Transverse colon (tissue), 4 donors: Measurements from ENCODE around the gene ZNF32. TPM values are rescaled to one million over a fixed set of nuclear protein-coding genes. Genes with fewer than 3 reads are reported as not detected.
A peak's percentile ranks its signal among the peaks of the same experiment; 100 is the strongest.

ENCODE experiments used
- DNase-seq: peaks from one replicate; pipeline ENCODE4 v3.0.0-alpha.2; 2019
- H3K27ac ChIP-seq, 4 donors: fragments of 200-600 bp; sonication (generic); 2 replicates each; pipeline ENCODE4 v1.5.1; 2016 to 2018; ENCODE audit warnings: inconsistent platforms in 4 of 4
- H3K27me3 ChIP-seq: fragments of 200-600 bp; sonication (generic); 2 replicates; pipeline ENCODE4 v1.5.1; 2017; ENCODE audit warnings: inconsistent platforms
- H3K36me3 ChIP-seq, 4 donors: fragments of 200-600 bp; sonication (generic); 2 replicates each; pipeline ENCODE4 v1.5.1; 2017 to 2019; ENCODE audit warnings: inconsistent platforms in 4 of 4
- H3K4me1 ChIP-seq, 4 donors: fragments of 200-600 bp; sonication (generic); 2 replicates each; pipeline ENCODE4 v1.5.1; 2017 to 2020; ENCODE audit warnings: inconsistent platforms in 4 of 4
- H3K4me3 ChIP-seq, 4 donors: fragments of 200-600 bp; sonication (generic); 1 replicate in 1 of 4; 2 replicates in 3 of 4; pipeline versions ENCODE4 v1.5.1 to v1.6.1; 2017 to 2019; ENCODE audit warnings: inconsistent platforms in 4 of 4
- H3K9me3 ChIP-seq, 2 donors: fragments of 200-600 bp; sonication (generic); 2 replicates each; pipeline ENCODE4 v1.5.1; 2017 to 2019; ENCODE audit warnings: inconsistent platforms in 2 of 2
- CTCF ChIP-seq, 5 experiments: fragments of 200-600 bp in 3 of 5; fragments of 450-650 bp in 2 of 5; sonication (generic) in 3 of 5; IDR thresholded peaks; 1 replicate in 2 of 5; 2 replicates in 3 of 5; pipeline ENCODE4 v1.5.1; 2016 to 2017; ENCODE audit warnings: antibody characterized with exemption in 5 of 5, inconsistent platforms in 3 of 5, mild to moderate bottlenecking in 2 of 5, moderate library complexity in 1 of 5
- EP300 ChIP-seq: sonication (generic); formaldehyde crosslinking; IDR thresholded peaks from one replicate; pipeline ENCODE4 v1.6.1; 2017; ENCODE audit warnings: antibody characterized with exemption, low read depth
- POLR2A ChIP-seq: fragments of 450-650 bp; IDR thresholded peaks from one replicate; pipeline ENCODE4 v1.6.1; 2016; ENCODE audit warnings: antibody characterized with exemption, mild to moderate bottlenecking, moderate library complexity
- POLR2AphosphoS5 ChIP-seq, 3 donors: sonication (generic); formaldehyde crosslinking; IDR thresholded peaks; one replicate each; pipeline ENCODE4 v1.6.1; 2016; ENCODE audit warnings: antibody characterized with exemption in 3 of 3
- WGBS, 2 donors: methylation state at CpG; one replicate each; pipeline ENCODE4 v1.1.5; 2018; ENCODE audit warnings: low coverage in 1 of 2; 5-methylcytosine and 5-hydroxymethylcytosine counted together
- in situ Hi-C, 4 donors: fragments of 200-750 bp; cut with MboI; loops; one replicate each; pipeline versions ENCODE4 v1.15.0 to v1.15.1; 2017; ENCODE audit warnings: low sequenced_read_pairs in 3 of 4, low pct_ligation_motif_present in 1 of 4, low pct_unique_long_range_greater_than_20kb in 1 of 4
- intact Hi-C: fragments of 100-400 bp; cut with DNase I; formaldehyde crosslinking; loops from one replicate; pipeline ENCODE4 v1.15.1; 2023; ENCODE audit warnings: low total_unique reads
- total RNA-seq, 4 donors: library from RNA; depleted of rRNA; stranded (reverse); fragments of >200 nt; gene quantifications; one replicate each; pipeline ENCODE4 v1.1.0, GENCODE V29; 2016

ZNF32 gene
- total RNA-seq, 4 donors from 2014 or later, result 9.7 to 38.6 (median 22.1) TPM

GRCh38 chr10:43653746-43654145 is 5.1 kb upstream of the ZNF32 start:
- Histone ChIP-seq H3K36me3 (no peaks in the 10 kb centered on the region), H3K4me1 (peaks cover 0 to 6% (median 3%) of the 10 kb centered on the region in 4 donors), H3K27ac (no peak overlapping the region), H3K4me3 (no peak overlapping the region), H3K27me3 (no peaks in the 10 kb centered on the region), H3K9me3 (no peaks in the 10 kb centered on the region)
- intact Hi-C loops, result no loop called here
- WGBS, 2 donors, result 70 to 100% methylated on average over 1 to 2 of the region's 2 CpGs
- no peak for DNase-seq
- in situ Hi-C loops, result no loop called here
- TF ChIP-seq CTCF (IDR thresholded peaks at IDR 0.05), result no peak
- TF ChIP-seq POLR2AphosphoS5 (IDR thresholded peaks at IDR 0.05), result no peak
- no peak for TF ChIP-seq POLR2A
- TF ChIP-seq EP300, result no peak

- DNase-seq, result no peak
- Histone ChIP-seq H3K36me3 (peaks cover 0 to 26% (median 11%) of the 10 kb centered on the region in 4 donors), H3K27ac (peak overlapping the region; percentile 83 to 86 (median 84)), H3K4me1 (peaks cover 0 to 12% (median 9%) of the 10 kb centered on the region in 4 donors), H3K4me3 (peak overlapping the region; percentile 87 to 91 (median 90)), H3K9me3 (peaks cover 18 to 27% of the 10 kb centered on the region in 2 donors), H3K27me3 (no peaks in the 10 kb centered on the region)
- intact Hi-C loops, result no loop called here
- in situ Hi-C loops, result no loop called here
- TF ChIP-seq POLR2AphosphoS5 (IDR thresholded peaks at IDR 0.05) (no peak), POLR2A (no peak), EP300 (no peak), CTCF (IDR thresholded peaks at IDR 0.05) (no peak)
- WGBS, 2 donors, result 18 to 24% methylated on average over 4 to 14 of the region's 14 CpGs
Observed at GRCh38 chr10:43649185-43649523, 473 bp upstream of the ZNF32 start.

GRCh38 chr10:43648095-43648397 is 635 bp downstream of the ZNF32 start:
- Histone ChIP-seq H3K27me3 (no peaks in the 10 kb centered on the region), H3K27ac (peak overlapping the region; percentile 83 to 86 (median 84)), H3K36me3 (peaks cover 0 to 37% (median 17%) of the 10 kb centered on the region in 4 donors), H3K4me1 (peaks cover 0 to 12% (median 9%) of the 10 kb centered on the region in 4 donors), H3K9me3 (peaks cover 29 to 38% of the 10 kb centered on the region in 2 donors), H3K4me3 (peak overlapping the region; percentile 87 to 91 (median 90))
- WGBS, 2 donors, result 48% methylated on average over 9 of the region's 9 CpGs; no CpG with 5 or more reads in 1 of the 2 donors
- in situ Hi-C loops, result no loop called here
- intact Hi-C loops, result no loop called here
- DNase-seq, result no peak
- TF ChIP-seq POLR2A (no peak), CTCF (IDR thresholded peaks at IDR 0.05) (no peak), EP300 (no peak), POLR2AphosphoS5 (IDR thresholded peaks at IDR 0.05) (no peak)

DNA sequence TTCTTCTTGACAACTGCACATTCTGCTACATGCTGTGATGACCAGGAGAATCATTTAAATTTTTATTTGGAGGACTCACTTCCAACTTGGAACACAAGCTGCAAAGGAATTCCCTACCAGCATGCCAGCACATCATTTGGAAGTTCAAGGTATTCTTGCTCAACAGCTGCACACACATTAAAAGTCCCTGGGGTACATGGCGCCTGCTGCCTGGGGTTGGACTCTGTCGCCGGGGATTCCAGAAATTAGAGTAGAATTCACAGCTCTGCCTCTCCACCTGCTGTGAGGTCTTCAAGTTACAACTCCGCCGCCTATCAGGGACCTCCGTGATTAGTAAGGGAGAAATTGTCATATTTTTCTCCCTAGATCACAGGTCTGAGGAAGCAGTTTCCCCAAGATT is 1.1 kb downstream of the ZNF32 start:
- Histone ChIP-seq H3K4me3 (peak overlapping the region in 2 of 4 donors; percentile 89 to 91), H3K27ac (no peak overlapping the region), H3K27me3 (no peaks in the 10 kb centered on the region), H3K4me1 (peaks cover 0 to 12% (median 9%) of the 10 kb centered on the region in 4 donors), H3K9me3 (peaks cover 33 to 43% of the 10 kb centered on the region in 2 donors), H3K36me3 (peaks cover 0 to 40% (median 17%) of the 10 kb centered on the region in 4 donors)
- intact Hi-C loops (no loop called here), in situ Hi-C loops (no loop called here)
- TF ChIP-seq CTCF (IDR thresholded peaks at IDR 0.05), result no peak
- TF ChIP-seq EP300, result no peak
- WGBS, 2 donors, result 94 to 97% methylated on average over 3 to 6 of the region's 6 CpGs
- no peak for DNase-seq
